GM18499 (cell line): Measurements from ENCODE around the gene ARHGAP27.
"Not testable (repeated sequence)": the region's sequence is repeated elsewhere in the genome, so short reads cannot be mapped to it uniquely, and the experiment has no call there.

Experiments used
- ATAC-seq: cut with Tn5 transposase; IDR thresholded peaks from one replicate; pipeline ENCODE4 v1.9.1; 2021; ENCODE audit warnings: moderate number of reproducible peaks; ENCODE audit not compliant: insufficient read depth, unreplicated experiment

The ARHGAP27 gene

GRCh38 chr17:45446872-45447625, 14.4 kb upstream of the ARHGAP27 start:
- ATAC-seq, result not testable (repeated sequence)

- not testable (repeated sequence) for ATAC-seq
These were observed 13.5 kb upstream of the ARHGAP27 start for GRCh38 chr17:45445901-45446743.

GRCh38 chr17:45444856-45445820, 12.5 kb upstream of the ARHGAP27 start:
- ATAC-seq, result not testable (repeated sequence)

- ATAC-seq, result not testable (repeated sequence)
These were observed 11.6 kb upstream of the ARHGAP27 start for GRCh38 chr17:45444301-45444700.

- not testable (repeated sequence) for ATAC-seq
These were observed 10.9 kb upstream of the ARHGAP27 start for GRCh38 chr17:45443371-45444260.

GRCh38 chr17:45441526-45442310, 9.0 kb upstream of the ARHGAP27 start:
- no peak for ATAC-seq

- not testable (repeated sequence) for ATAC-seq
These were observed 8.3 kb upstream of the ARHGAP27 start for GRCh38 chr17:45440839-45441515.

GRCh38 chr17:45440161-45440778, 7.6 kb upstream of the ARHGAP27 start:
- ATAC-seq, result no peak

GRCh38 chr17:45438931-45439610, 6.4 kb upstream of the ARHGAP27 start:
- no peak for ATAC-seq

GRCh38 chr17:45437465-45438283, 5.0 kb upstream of the ARHGAP27 start:
- no peak for ATAC-seq

- ATAC-seq, result no peak
These were observed 4.2 kb upstream of the ARHGAP27 start for GRCh38 chr17:45436625-45437464.

- no peak for ATAC-seq
These were observed 3.5 kb upstream of the ARHGAP27 start for GRCh38 chr17:45436161-45436560.

GRCh38 chr17:45435481-45435880, 2.8 kb upstream of the ARHGAP27 start:
- ATAC-seq, result no peak

- no peak for ATAC-seq
These were observed 477 bp upstream of the ARHGAP27 start for GRCh38 chr17:45433159-45433535.
